Lower leg skin (tissue), 3 donors: ENCODE measurements around the gene ABT1.

Experiments
- CTCF ChIP-seq, 3 donors: fragments of 450-650 bp; IDR thresholded peaks; one replicate each; pipeline ENCODE4 v1.5.1; 2016; ENCODE audit warnings: antibody characterized with exemption in 3 of 3, mild to moderate bottlenecking in 3 of 3, moderate library complexity in 2 of 3
- POLR2A ChIP-seq, 2 donors: fragments of 450-650 bp; IDR thresholded peaks; one replicate each; pipeline ENCODE4 v1.6.1; 2016 to 2017; ENCODE audit warnings: antibody characterized with exemption in 2 of 2, mild to moderate bottlenecking in 1 of 2, moderate library complexity in 1 of 2

GRCh38 chr6:26597389-26597766 lies 625 bp downstream of the ABT1 start:
- no peak for TF ChIP-seq CTCF (IDR thresholded peaks at IDR 0.05)
- TF ChIP-seq POLR2A (IDR thresholded peaks at IDR 0.05) = no peak
